Activated naive CD4-positive, alpha-beta T cell treated with anti-CD3 and anti-CD28 coated beads for 36 hours (primary cell): ENCODE data around the gene DDX47. TPM values are rescaled to one million over a fixed set of nuclear protein-coding genes. Genes with fewer than 3 reads are reported as not detected.
A peak's percentile ranks its signal among the peaks of the same experiment; 100 is the strongest.
"Not testable (repeated sequence)": the region's sequence is repeated elsewhere in the genome, so short reads cannot be mapped to it uniquely, and the experiment has no call there.

ENCODE experiments used
- CTCF ChIA-PET: fragments of 350-600 bp; sonication (Branson Sonifier 250); formaldehyde crosslinking; loops from one replicate; lab custom pipeline; 2021; ENCODE audit warnings: antibody characterized with exemption; lab: Charles Lee
- DNase-seq: peaks from one replicate; pipeline ENCODE4 v3.0.0-alpha.2; 2020
- H3K27ac Mint-ChIP-seq: one replicate; pipeline ENCODE4 v1.8.0; 2021; ENCODE audit warnings: mild to moderate bottlenecking, mixed read lengths
- H3K27me3 Mint-ChIP-seq: one replicate; pipeline ENCODE4 v1.8.0; 2021; ENCODE audit warnings: low read depth, mixed read lengths
- H3K36me3 Mint-ChIP-seq: one replicate; pipeline ENCODE4 v1.8.0; 2021; ENCODE audit warnings: low read depth, mixed read lengths
- H3K4me1 Mint-ChIP-seq: one replicate; pipeline ENCODE4 v1.8.0; 2021; ENCODE audit warnings: low read depth, mixed read lengths
- H3K4me3 Mint-ChIP-seq: one replicate; pipeline ENCODE4 v1.8.0; 2021; ENCODE audit warnings: mild to moderate bottlenecking, moderate library complexity, mixed read lengths
- H3K9me3 Mint-ChIP-seq: one replicate; pipeline ENCODE4 v1.8.0; 2021; ENCODE audit warnings: mixed read lengths
- intact Hi-C: fragments of 100-400 bp; cut with micrococcal nuclease; formaldehyde crosslinking; loops from one replicate; pipeline ENCODE4 v1.15.1; 2023
- total RNA-seq, 2 experiments: library from RNA; stranded (reverse); gene quantifications; one replicate each; pipeline ENCODE4 v1.2.3, GENCODE V29; 2021

DDX47 gene
- total RNA-seq, 2 experiments from 2014 or later: 86.6 to 87.3 TPM

DNA sequence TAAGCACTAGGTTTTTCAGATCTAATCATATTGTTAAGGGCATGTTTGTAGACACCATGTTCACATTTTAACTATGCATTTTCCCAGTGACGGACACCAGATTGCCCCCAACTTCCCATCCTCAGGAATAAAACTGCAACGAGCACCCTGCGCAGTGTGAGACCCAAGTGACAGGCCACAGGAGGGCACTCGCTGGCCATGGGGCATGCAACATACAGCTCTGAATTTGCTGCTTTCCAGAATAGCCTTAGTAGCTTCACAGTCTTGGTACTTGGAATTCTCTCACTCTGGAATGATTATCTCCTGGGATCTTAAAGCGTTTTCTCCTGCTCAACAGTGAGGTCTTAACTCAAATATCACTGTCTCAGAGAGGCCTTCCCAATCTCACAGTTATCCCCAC is 972 bp upstream of the DDX47 start:
- H3K4me3 Mint-ChIP-seq: peak overlapping the region; percentile 30
- DNase-seq: no peak
- no peak overlapping the region for H3K27ac Mint-ChIP-seq
- no peaks in the 10 kb centered on the region for H3K27me3 Mint-ChIP-seq
- CTCF ChIA-PET: interaction anchor here (0.5 to 4.4 kb wide), 8 partner anchors 9 to 240 kb away, joined by 3 to 36 read pairs (median 4); no protein-coding TSS in a partner anchor
- peaks cover 19% of the 10 kb centered on the region for H3K36me3 Mint-ChIP-seq
- no peaks in the 10 kb centered on the region for H3K9me3 Mint-ChIP-seq
- peaks cover 60% of the 10 kb centered on the region for H3K4me1 Mint-ChIP-seq
- intact Hi-C loops: loop anchor here (5.0 kb wide), 2 partner anchors 230 to 455 kb away; partner anchors contain the start of genes BORCS5 and FAM234B

DNA sequence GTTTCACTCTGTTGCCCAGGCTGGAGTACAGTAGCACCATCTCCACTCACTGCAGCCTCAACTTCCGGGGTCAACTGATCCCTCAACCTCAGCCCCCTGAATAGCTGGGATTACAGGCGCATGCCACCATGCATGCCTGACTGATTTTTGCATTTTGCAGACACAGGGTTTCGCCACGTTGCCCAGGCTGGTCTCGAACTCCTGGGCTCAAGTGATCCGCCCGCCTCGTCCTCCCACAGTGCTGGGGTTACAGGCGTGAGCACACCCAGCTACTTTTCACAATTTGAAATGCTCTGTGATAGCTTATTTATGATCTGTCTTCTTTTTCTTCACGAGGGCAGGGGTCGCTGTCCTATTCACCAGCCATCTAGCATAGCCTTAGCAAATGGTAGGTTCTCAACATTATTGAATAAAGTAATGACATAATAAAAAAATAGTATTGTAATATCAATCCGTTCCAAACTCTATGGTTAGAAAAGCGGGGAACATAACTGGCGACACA is 477 bp upstream of the DDX47 start:
- no peaks in the 10 kb centered on the region for H3K9me3 Mint-ChIP-seq
- H3K36me3 Mint-ChIP-seq: peaks cover 19% of the 10 kb centered on the region
- H3K27ac Mint-ChIP-seq: peak overlapping the region; percentile 93
- intact Hi-C loops: loop anchor here (1.0 to 5.0 kb wide), 8 partner anchors 24 to 455 kb away; partner anchors contain the start of genes BORCS5, FAM234B and HEBP1
- peak overlapping the region; percentile 99 for H3K4me3 Mint-ChIP-seq
- no peak for DNase-seq
- CTCF ChIA-PET: interaction anchor here (0.5 to 4.4 kb wide), 10 partner anchors 9 to 239 kb away, joined by 3 to 36 read pairs (median 4); no protein-coding TSS in a partner anchor
- H3K4me1 Mint-ChIP-seq: peaks cover 58% of the 10 kb centered on the region
- no peaks in the 10 kb centered on the region for H3K27me3 Mint-ChIP-seq

DNA sequence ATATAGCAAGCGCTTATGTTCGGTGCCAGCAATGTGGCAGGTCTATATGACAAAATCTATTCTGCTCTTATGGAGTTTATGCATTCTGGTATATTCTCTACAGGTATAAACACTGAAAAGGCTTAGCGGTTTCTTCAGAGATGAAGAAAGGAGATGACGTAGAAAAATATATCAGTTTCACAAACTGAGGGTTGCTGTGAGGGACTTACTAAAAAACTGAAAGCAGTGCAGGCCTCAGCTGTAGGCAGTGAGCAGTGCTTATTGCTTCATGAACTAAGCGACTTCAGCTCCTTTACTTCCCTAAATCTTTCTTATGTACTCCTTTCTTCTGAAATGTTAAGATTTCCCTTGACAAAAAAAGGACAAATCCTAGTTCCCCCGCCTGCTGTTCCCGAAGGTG is 4.5 kb downstream of the DDX47 start:
- H3K36me3 Mint-ChIP-seq: peaks cover 42% of the 10 kb centered on the region
- DNase-seq: no peak
- intact Hi-C loops: no loop called here
- no peaks in the 10 kb centered on the region for H3K27me3 Mint-ChIP-seq
- no peak overlapping the region for H3K4me3 Mint-ChIP-seq
- CTCF ChIA-PET: interaction anchor here (2.1 kb wide), 1 partner anchor 20 kb away, joined by 6 read pairs; no protein-coding TSS in a partner anchor
- peaks cover 72% of the 10 kb centered on the region for H3K4me1 Mint-ChIP-seq
- H3K27ac Mint-ChIP-seq: no peak overlapping the region
- no peaks in the 10 kb centered on the region for H3K9me3 Mint-ChIP-seq

- no peak overlapping the region for H3K27ac Mint-ChIP-seq
These were observed 5.6 kb downstream of the DDX47 start for GRCh38 chr12:12818701-12819100.

GRCh38 chr12:12819221-12819620 is 6.1 kb downstream of the DDX47 start:
- Mint-ChIP-seq H3K4me1 (peaks cover 61% of the 10 kb centered on the region), H3K27ac (no peak overlapping the region), H3K27me3 (no peaks in the 10 kb centered on the region), H3K36me3 (peaks cover 43% of the 10 kb centered on the region), H3K4me3 (no peak overlapping the region), H3K9me3 (no peaks in the 10 kb centered on the region)
- CTCF ChIA-PET: interaction anchor here (0.6 to 1.2 kb wide), 2 partner anchors 26 to 30 kb away, joined by 3 to 4 read pairs; no protein-coding TSS in a partner anchor
- intact Hi-C loops: no loop called here
- DNase-seq: no peak

More at GRCh38 chr12:12818701-12819100, 5.6 kb downstream of the DDX47 start:
- H3K4me3 Mint-ChIP-seq: no peak overlapping the region
- CTCF ChIA-PET: interaction anchor here (0.6 to 1.2 kb wide), 2 partner anchors 26 to 29 kb away, joined by 3 to 4 read pairs; no protein-coding TSS in a partner anchor
- H3K27me3 Mint-ChIP-seq: no peaks in the 10 kb centered on the region
- intact Hi-C loops: no loop called here
- peaks cover 42% of the 10 kb centered on the region for H3K36me3 Mint-ChIP-seq
- DNase-seq: no peak
- no peaks in the 10 kb centered on the region for H3K9me3 Mint-ChIP-seq
- peaks cover 65% of the 10 kb centered on the region for H3K4me1 Mint-ChIP-seq

DNA sequence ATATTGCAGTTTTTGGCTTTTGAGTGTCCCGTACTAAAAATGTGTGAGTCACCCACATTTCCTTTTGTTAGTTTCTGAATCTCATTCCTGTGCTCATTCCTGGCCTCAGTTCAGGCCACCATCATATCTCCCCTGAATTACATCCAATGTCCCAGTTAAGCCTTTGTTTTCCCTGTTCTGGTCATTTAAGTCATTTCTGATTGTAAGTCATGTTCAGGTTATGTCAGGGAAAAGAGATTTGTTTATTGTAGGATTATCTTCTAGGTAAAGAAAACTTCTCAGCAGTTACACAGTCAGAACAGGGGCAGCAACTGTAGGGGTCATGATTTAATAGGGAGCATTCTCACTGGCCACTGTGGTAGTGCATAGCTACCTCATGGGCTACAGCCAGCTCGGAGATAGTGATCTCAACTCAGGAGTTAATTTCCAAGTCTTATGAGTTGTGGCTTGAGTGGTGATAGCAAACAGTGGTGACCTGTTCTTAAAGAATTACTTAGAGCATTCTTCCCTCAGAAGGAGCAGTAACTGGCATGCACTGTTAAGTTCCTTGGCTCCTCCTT is 6.7 kb downstream of the DDX47 start:
- H3K27ac Mint-ChIP-seq: peak overlapping the region; percentile 26
- intact Hi-C loops: no loop called here
- peaks cover 54% of the 10 kb centered on the region for H3K4me1 Mint-ChIP-seq
- CTCF ChIA-PET: interaction anchor here (1.2 to 2.4 kb wide), 2 partner anchors 17 to 31 kb away, joined by 3 to 18 read pairs; no protein-coding TSS in a partner anchor
- H3K4me3 Mint-ChIP-seq: no peak overlapping the region
- H3K9me3 Mint-ChIP-seq: no peaks in the 10 kb centered on the region
- DNase-seq: no peak
- H3K36me3 Mint-ChIP-seq: peaks cover 41% of the 10 kb centered on the region
- H3K27me3 Mint-ChIP-seq: no peaks in the 10 kb centered on the region

DNA sequence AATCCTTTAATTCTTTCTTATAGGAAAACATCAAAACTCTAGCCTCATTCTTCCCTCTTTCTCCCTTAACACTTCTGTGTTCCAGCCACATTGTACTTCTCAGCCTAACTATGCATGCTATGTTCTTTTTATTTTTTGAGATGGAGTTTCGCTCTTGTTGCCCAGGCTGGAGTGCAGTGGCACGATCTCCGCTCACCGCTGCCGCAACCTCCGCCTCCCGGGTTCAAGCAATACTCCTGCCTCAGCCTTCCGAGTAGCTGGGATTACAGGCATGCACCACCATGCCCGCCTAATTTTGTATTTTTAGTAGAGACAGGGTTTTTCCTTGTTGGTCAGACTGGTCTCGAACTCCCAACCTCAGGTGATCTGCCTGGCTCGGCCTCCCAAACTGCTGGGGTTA is 7.2 kb downstream of the DDX47 start:
- Mint-ChIP-seq H3K4me1 (peaks cover 52% of the 10 kb centered on the region), H3K36me3 (peaks cover 40% of the 10 kb centered on the region)
- H3K9me3 Mint-ChIP-seq, H3K27ac Mint-ChIP-seq, H3K4me3 Mint-ChIP-seq, H3K27me3 Mint-ChIP-seq, intact Hi-C loops, DNase-seq: not testable (repeated sequence)
- CTCF ChIA-PET: interaction anchor here (1.3 to 2.4 kb wide), 2 partner anchors 16 to 31 kb away, joined by 3 to 18 read pairs; no protein-coding TSS in a partner anchor

DNA sequence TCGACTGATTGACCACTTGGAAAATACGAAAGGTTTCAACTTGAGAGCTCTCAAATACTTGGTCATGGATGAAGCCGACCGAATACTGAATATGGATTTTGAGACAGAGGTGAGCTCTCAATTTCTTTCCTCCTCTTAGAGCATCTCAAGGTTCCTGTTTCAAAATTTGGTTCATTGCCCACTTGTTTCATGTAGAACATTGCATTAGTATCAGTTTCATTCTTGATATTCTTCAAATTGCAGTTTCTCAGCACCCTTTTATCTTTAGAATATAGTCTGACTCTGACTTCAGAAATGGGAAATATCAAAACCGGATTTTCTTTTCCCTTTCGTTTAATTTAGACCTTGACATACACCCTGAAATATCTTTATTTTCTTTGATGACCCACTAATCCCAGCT is 8.8 kb downstream of the DDX47 start:
- CTCF ChIA-PET: interaction anchor here (0.6 to 2.4 kb wide), 5 partner anchors 8 to 155 kb away, joined by 3 to 18 read pairs (median 3); no protein-coding TSS in a partner anchor
- H3K27ac Mint-ChIP-seq: no peak overlapping the region

DNA sequence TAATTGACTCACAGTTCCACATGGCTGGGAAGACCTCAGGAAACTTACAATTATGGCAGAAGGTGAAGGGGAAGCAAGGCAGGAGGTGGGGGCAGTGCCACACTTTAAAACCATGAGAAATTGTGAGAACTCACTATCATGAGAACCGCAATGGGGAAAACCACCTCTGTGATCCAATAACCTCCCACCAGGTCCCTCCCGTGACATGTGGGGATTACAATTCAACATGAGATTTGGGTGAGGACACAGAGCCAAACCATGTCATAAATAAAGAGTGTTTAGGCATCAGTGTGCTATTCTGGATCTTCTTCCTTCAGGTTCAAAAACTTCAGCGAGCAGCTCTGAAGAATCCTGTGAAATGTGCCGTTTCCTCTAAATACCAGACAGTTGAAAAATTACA is 9.7 kb downstream of the DDX47 start:
- Mint-ChIP-seq H3K27me3 (no peaks in the 10 kb centered on the region), H3K36me3 (peaks cover 45% of the 10 kb centered on the region), H3K9me3 (no peaks in the 10 kb centered on the region), H3K4me1 (peaks cover 31% of the 10 kb centered on the region), H3K4me3 (no peak overlapping the region), H3K27ac (no peak overlapping the region)
- no peak for DNase-seq
- intact Hi-C loops: no loop called here
- CTCF ChIA-PET: interaction anchor here (1.4 kb wide), 1 partner anchor 9 kb away, joined by 4 read pairs; no protein-coding TSS in a partner anchor

More for the DNA sequence above, 8.8 kb downstream of the DDX47 start:
- no peaks in the 10 kb centered on the region for H3K27me3 Mint-ChIP-seq
- H3K36me3 Mint-ChIP-seq: peaks cover 38% of the 10 kb centered on the region
- H3K4me1 Mint-ChIP-seq: peaks cover 36% of the 10 kb centered on the region
- intact Hi-C loops: no loop called here
- H3K4me3 Mint-ChIP-seq: no peak overlapping the region
- DNase-seq: no peak
- no peaks in the 10 kb centered on the region for H3K9me3 Mint-ChIP-seq

- intact Hi-C loops: no loop called here
- CTCF ChIA-PET: interaction anchor here (1.4 kb wide), 1 partner anchor 10 kb away, joined by 4 read pairs; no protein-coding TSS in a partner anchor
These were observed 10.2 kb downstream of the DDX47 start for GRCh38 chr12:12823300-12823699.

GRCh38 chr12:12823811-12824210 is 10.7 kb downstream of the DDX47 start:
- Mint-ChIP-seq H3K27ac (no peak overlapping the region), H3K9me3 (no peaks in the 10 kb centered on the region), H3K4me1 (peaks cover 23% of the 10 kb centered on the region), H3K36me3 (peaks cover 42% of the 10 kb centered on the region), H3K27me3 (no peaks in the 10 kb centered on the region), H3K4me3 (no peak overlapping the region)
- no peak for DNase-seq
- intact Hi-C loops: no loop called here
- CTCF ChIA-PET: interaction anchor here (1.4 kb wide), 1 partner anchor 10 kb away, joined by 4 read pairs; no protein-coding TSS in a partner anchor

More at GRCh38 chr12:12823300-12823699, 10.2 kb downstream of the DDX47 start:
- DNase-seq: no peak
- no peaks in the 10 kb centered on the region for H3K9me3 Mint-ChIP-seq
- H3K4me3 Mint-ChIP-seq: no peak overlapping the region
- no peak overlapping the region for H3K27ac Mint-ChIP-seq
- H3K27me3 Mint-ChIP-seq: no peaks in the 10 kb centered on the region
- H3K4me1 Mint-ChIP-seq: peaks cover 28% of the 10 kb centered on the region
- H3K36me3 Mint-ChIP-seq: peaks cover 44% of the 10 kb centered on the region
